Measurements from ENCODE around the gene SPSB3.
"Not testable (repeated sequence)": the region's sequence is repeated elsewhere in the genome, so short reads cannot be mapped to it uniquely, and the experiment has no call there.

The SPSB3 gene

DNA sequence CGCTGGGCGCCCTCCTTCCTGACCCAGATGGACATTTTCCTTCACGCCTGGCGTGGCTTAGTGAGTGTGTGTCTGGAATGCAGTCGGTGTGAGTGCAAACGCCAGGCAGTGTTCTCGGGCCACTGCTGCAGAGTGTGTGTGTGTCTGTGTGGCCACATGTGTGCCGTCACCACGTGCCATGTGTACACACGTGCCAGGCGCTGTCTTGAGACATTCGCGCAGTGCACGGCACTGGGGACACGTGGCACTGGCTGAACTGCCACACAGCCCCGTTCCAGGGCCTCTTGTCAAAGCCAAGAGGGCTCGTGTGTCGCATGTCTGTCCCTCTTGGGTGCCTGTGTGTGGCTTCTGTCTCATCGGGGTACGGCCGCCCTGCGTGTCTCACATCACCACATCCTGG, 47.6 kb downstream of the SPSB3 start:
- DNase-seq, result no peak

DNA sequence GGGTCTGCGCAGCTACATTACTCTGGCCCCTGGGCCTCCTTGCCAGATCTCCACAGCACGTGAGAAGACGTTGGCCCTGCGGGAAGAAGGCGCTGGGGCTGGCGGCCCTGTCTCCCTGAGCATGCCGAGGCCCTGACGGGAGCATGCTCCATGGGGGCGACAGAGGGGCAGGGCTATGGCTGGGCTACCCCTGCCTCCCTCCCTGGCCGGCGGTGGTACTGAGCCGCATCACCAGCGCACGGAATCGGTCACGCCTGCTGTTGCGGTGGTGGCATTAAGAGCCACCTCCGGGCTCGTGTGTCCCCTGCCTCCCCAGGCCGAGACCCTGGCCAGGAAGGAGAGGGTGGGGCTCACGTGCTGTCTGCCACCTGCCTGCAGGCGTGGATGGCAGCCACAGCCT, 48.2 kb downstream of the SPSB3 start:
- DNase-seq, result no peak

DNA sequence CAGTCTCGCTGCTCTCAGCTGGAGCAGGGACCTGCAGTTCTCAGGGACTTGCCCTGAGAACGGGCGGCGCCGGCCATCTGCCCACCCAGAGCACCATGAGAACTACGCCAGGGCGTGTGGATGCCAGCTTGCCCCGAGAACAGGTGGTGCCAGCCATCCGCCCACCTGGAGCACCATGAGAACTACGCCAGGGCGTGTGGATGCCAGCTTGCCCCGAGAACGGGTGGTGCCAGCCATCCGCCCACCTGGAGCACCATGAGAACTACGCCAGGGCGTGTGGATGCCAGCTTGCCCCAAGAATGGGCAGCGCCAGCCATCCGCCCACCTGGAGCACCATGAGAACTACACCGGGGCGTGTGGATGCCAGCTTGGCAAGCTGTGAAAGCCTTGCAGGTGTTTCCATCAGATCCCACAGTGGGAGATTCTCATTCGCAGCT, 49.8 kb downstream of the SPSB3 start:
- DNase-seq, result not testable (repeated sequence)

- no peak for DNase-seq
Measured at GRCh38 chr16:1732071-1732470, 50.3 kb downstream of the SPSB3 start.

- DNase-seq, result no peak
Measured at GRCh38 chr16:1731603-1732002, 50.8 kb downstream of the SPSB3 start.

DNA sequence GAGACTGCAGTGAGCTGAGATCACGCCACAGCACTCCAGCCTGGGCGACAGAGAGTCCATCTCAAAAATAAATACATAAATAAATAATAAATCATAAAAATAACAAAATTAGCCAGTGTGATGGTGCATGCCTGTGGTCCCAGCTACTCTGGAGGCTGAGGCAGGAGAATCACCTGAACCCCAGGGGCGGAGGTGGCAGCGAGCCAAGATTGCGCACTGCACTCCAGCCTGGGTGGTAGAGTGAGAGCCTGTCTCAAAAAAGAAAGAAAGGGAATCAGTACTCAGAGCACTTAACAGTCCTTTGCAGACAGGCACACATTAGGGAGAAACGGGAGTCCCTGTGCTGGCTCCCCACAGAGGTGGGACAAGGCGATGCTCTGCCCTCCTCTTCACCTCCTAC, 51.3 kb downstream of the SPSB3 start:
- no peak for DNase-seq

GRCh38 chr16:1729445-1729844, 52.9 kb downstream of the SPSB3 start:
- DNase-seq, result no peak

DNA sequence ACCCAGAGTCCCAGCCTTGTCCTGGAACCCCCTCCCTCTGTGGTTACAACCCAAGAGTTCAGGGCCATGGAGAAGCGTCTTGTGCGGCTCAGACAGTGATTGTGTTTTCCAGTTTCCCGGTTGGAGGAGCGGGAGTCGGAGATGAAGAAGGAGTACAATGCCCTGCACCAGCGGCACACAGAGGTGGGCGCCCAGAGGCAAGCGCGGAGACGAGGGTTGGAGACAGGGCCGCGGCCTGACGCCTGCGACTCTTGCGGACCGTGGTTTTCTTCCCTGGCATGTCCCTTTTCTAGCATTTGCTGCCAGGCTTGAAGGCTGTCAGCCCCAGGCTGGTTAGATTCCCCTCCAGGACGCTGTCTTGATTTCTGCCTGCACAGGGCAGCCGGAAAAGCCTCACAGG, 53.3 kb downstream of the SPSB3 start:
- no peak for DNase-seq

- no peak for DNase-seq
Measured at GRCh38 chr16:1727651-1728624, 54.4 kb downstream of the SPSB3 start.

Data from T-helper 2 cell (primary cell).